Measurements from ENCODE around the gene SH2D3C.

Gene SH2D3C

GRCh38 chr9:127825319-127826051 is 47.0 kb upstream of the SH2D3C start (continued):
- no peak for TF ChIP-seq PATZ1 (CRISPR knock-in tag; IDR thresholded peaks at IDR 0.05; ENCODE audit: borderline replicate concordance)
- TF ChIP-seq ZC3H10 (CRISPR knock-in tag; IDR thresholded peaks at IDR 0.05): no peak
- TF ChIP-seq SNAI2 (CRISPR knock-in tag; IDR thresholded peaks at IDR 0.05): no peak
- TF ChIP-seq ZNF8 (CRISPR knock-in tag; IDR thresholded peaks at IDR 0.05): no peak
- TF ChIP-seq ARNTL (CRISPR knock-in tag; IDR thresholded peaks at IDR 0.05; ENCODE audit: borderline replicate concordance, low read depth): no peak
- no peak for TF ChIP-seq PPARA (CRISPR knock-in tag; IDR thresholded peaks at IDR 0.05; ENCODE audit: borderline replicate concordance)

- TF ChIP-seq TOX (CRISPR knock-in tag; IDR thresholded peaks at IDR 0.05; ENCODE audit: borderline replicate concordance): no peak
- TF ChIP-seq BACH2 (CRISPR knock-in tag; IDR thresholded peaks at IDR 0.05; ENCODE audit: borderline replicate concordance): no peak
- TF ChIP-seq ISL1 (CRISPR knock-in tag; IDR thresholded peaks at IDR 0.05): no peak
- TF ChIP-seq TCF4 (CRISPR knock-in tag; IDR thresholded peaks at IDR 0.05; ENCODE audit: borderline replicate concordance): no peak
- no peak for TF ChIP-seq ZNF8 (CRISPR knock-in tag; IDR thresholded peaks at IDR 0.05)
- TF ChIP-seq ZC3H10 (CRISPR knock-in tag; IDR thresholded peaks at IDR 0.05): no peak
- TF ChIP-seq PATZ1 (CRISPR knock-in tag; IDR thresholded peaks at IDR 0.05; ENCODE audit: borderline replicate concordance): no peak
- no peak for TF ChIP-seq RARB (CRISPR knock-in tag; IDR thresholded peaks at IDR 0.05)
- TF ChIP-seq TSHZ2 (CRISPR knock-in tag; IDR thresholded peaks at IDR 0.05): no peak
- TF ChIP-seq ESRRG (CRISPR knock-in tag; IDR thresholded peaks at IDR 0.05): no peak
- TF ChIP-seq ZNF70 (CRISPR knock-in tag; IDR thresholded peaks at IDR 0.05): no peak
- no peak for TF ChIP-seq ZNF565 (CRISPR knock-in tag; conservative IDR thresholded peaks at IDR 0.05; ENCODE audit: low read depth)
- TF ChIP-seq OSR1 (CRISPR knock-in tag; IDR thresholded peaks at IDR 0.05): no peak
- TF ChIP-seq GLIS3 (CRISPR knock-in tag; IDR thresholded peaks at IDR 0.05): no peak
- no peak for TF ChIP-seq CSRNP3 (CRISPR knock-in tag; IDR thresholded peaks at IDR 0.05)
- TF ChIP-seq ARNTL (CRISPR knock-in tag; IDR thresholded peaks at IDR 0.05; ENCODE audit: borderline replicate concordance, low read depth): no peak
- ATAC-seq: no peak
Measured at GRCh38 chr9:127822108-127822507, 43.6 kb upstream of the SH2D3C start.

- ATAC-seq: no peak
Measured at GRCh38 chr9:127818574-127818973, 40.1 kb upstream of the SH2D3C start.

More at GRCh38 chr9:127818574-127818973, 40.1 kb upstream of the SH2D3C start:
- TF ChIP-seq CREB5 (CRISPR knock-in tag; IDR thresholded peaks at IDR 0.05; ENCODE audit: low read depth) (no peak), TCF4 (CRISPR knock-in tag; IDR thresholded peaks at IDR 0.05; ENCODE audit: borderline replicate concordance) (no peak), CSRNP3 (CRISPR knock-in tag; IDR thresholded peaks at IDR 0.05) (no peak), ZC3H10 (CRISPR knock-in tag; IDR thresholded peaks at IDR 0.05) (no peak), ZFP30 (CRISPR knock-in tag; IDR thresholded peaks at IDR 0.05) (no peak), ESRRG (CRISPR knock-in tag; IDR thresholded peaks at IDR 0.05) (no peak), CSDC2 (CRISPR knock-in tag; IDR thresholded peaks at IDR 0.05) (no peak), TSHZ2 (CRISPR knock-in tag; IDR thresholded peaks at IDR 0.05) (no peak)
